PC-3 (cell line): ENCODE data around the gene SLC47A2. TPM values are rescaled to one million over a fixed set of nuclear protein-coding genes. Genes with fewer than 3 reads are reported as not detected.

Experiments
- ATAC-seq: fragments of 200-7000 bp; cut with Tn5 transposase; 2 replicates; pipeline ENCODE4 v1.9.1; 2020; ENCODE audit warnings: mild to moderate bottlenecking, moderate library complexity
- BruUV-seq: library from RNA; stranded (reverse); fragments of 400-500 nt; replicated peaks from 2 replicates; lab custom pipeline; 2021; lab: Mats Ljungman, UMichigan
- CTCF ChIA-PET: fragments of 300-600 bp; sonication (Branson Sonifier 250); formaldehyde crosslinking; loops from one replicate; lab custom pipeline; 2022; ENCODE audit warnings: antibody characterized with exemption; lab: Charles Lee
- POLR2A ChIA-PET: fragments of 300-600 bp; sonication (Branson Sonifier 250); formaldehyde crosslinking; loops from one replicate; lab custom pipeline; 2022; ENCODE audit warnings: antibody characterized with exemption; ENCODE audit not compliant: unreplicated experiment; lab: Charles Lee
- DNase-seq: peaks from one replicate; pipeline ENCODE4 v3.0.0-alpha.2; 2015
- H2AFZ ChIP-seq: fragments of 300-600 bp; sonication (generic); 2 replicates; pipeline ENCODE4 v1.6.0; 2016; ENCODE audit warnings: antibody characterized with exemption, low read length
- H3F3A ChIP-seq: fragments of 300-600 bp; sonication (generic); one replicate; pipeline ENCODE4 v1.6.0; 2017; ENCODE audit warnings: antibody characterized with exemption, low read length, control low read depth, mild to moderate bottlenecking; ENCODE audit not compliant: unreplicated experiment
- H3K27ac ChIP-seq: fragments of 300-600 bp; sonication (generic); 2 replicates; pipeline ENCODE4 v1.5.1; 2016; ENCODE audit warnings: mild to moderate bottlenecking, low read length
- H3K27me3 ChIP-seq: fragments of 300-600 bp; sonication (generic); 2 replicates; pipeline ENCODE4 v1.6.1; 2016; ENCODE audit warnings: low read length, mixed read lengths
- H3K36me3 ChIP-seq: fragments of 300-600 bp; sonication (generic); 2 replicates; pipeline ENCODE4 v1.6.1; 2016; ENCODE audit warnings: low read depth, mixed run types, low read length, mixed read lengths
- H3K4me1 ChIP-seq: fragments of 300-600 bp; sonication (generic); 2 replicates; pipeline ENCODE4 v1.5.1; 2016; ENCODE audit warnings: low read length; ENCODE audit not compliant: insufficient read depth
- H3K4me2 ChIP-seq: fragments of 300-600 bp; sonication (generic); 2 replicates; pipeline ENCODE4 v1.6.0; 2016; ENCODE audit warnings: low read length
- H3K4me3 ChIP-seq: fragments of 300-600 bp; sonication (generic); 2 replicates; pipeline ENCODE4 v1.5.1; 2016; ENCODE audit warnings: mild to moderate bottlenecking, low read length, mixed read lengths
- H3K79me2 ChIP-seq: fragments of 300-600 bp; sonication (generic); 2 replicates; pipeline ENCODE4 v1.6.1; 2017; ENCODE audit warnings: low read length, mixed read lengths
- H3K9ac ChIP-seq: fragments of 300-600 bp; sonication (generic); 2 replicates; pipeline ENCODE4 v1.6.0; 2016; ENCODE audit warnings: mild to moderate bottlenecking, low read length
- H3K9me2 ChIP-seq: fragments of 300-600 bp; sonication (generic); replicated peaks from 2 replicates; pipeline ENCODE4 v1.6.1; 2016; ENCODE audit warnings: mixed run types, low read length, mixed read lengths
- H3K9me3 ChIP-seq: fragments of 300-600 bp; sonication (generic); 2 replicates; pipeline ENCODE4 v1.6.1; 2016; ENCODE audit warnings: low read length, mixed read lengths
- H4K20me1 ChIP-seq: fragments of 300-600 bp; sonication (generic); 2 replicates; pipeline ENCODE4 v1.6.1; 2016; ENCODE audit warnings: low read length, mixed read lengths
- EZH2 ChIP-seq: fragments of 300-600 bp; sonication (generic); IDR thresholded peaks from one replicate; pipeline ENCODE4 v1.6.1; 2017; ENCODE audit warnings: antibody characterized with exemption, mild to moderate bottlenecking, low read length; ENCODE audit not compliant: unreplicated experiment
- EZH2phosphoT487 ChIP-seq: fragments of 300-600 bp; sonication (generic); IDR thresholded peaks from 2 replicates; pipeline ENCODE4 v1.6.1; 2018; ENCODE audit warnings: mild to moderate bottlenecking, antibody characterized with exemption, low read length, borderline replicate concordance
- intact Hi-C: fragments of 100-400 bp; cut with micrococcal nuclease; formaldehyde crosslinking; loops from 2 replicates; pipeline ENCODE4 v1.9.0; 2023
- total RNA-seq: library from RNA; depleted of rRNA; stranded (reverse); fragments of >200 nt; gene quantifications from 2 replicates; pipeline ENCODE4 v1.2.3, GENCODE V29; 2014
- TF ChIP-seq, protein P1 (sequence below): fragments of 300-600 bp; sonication (generic); conservative IDR thresholded peaks from 2 replicates; pipeline ENCODE4 v1.5.1; 2017; ENCODE audit warnings: antibody characterized with exemption, low read depth, mild to moderate bottlenecking, low read length

SLC47A2 gene
- total RNA-seq, 1 experiment from 2014 or later: not detected

DNA sequence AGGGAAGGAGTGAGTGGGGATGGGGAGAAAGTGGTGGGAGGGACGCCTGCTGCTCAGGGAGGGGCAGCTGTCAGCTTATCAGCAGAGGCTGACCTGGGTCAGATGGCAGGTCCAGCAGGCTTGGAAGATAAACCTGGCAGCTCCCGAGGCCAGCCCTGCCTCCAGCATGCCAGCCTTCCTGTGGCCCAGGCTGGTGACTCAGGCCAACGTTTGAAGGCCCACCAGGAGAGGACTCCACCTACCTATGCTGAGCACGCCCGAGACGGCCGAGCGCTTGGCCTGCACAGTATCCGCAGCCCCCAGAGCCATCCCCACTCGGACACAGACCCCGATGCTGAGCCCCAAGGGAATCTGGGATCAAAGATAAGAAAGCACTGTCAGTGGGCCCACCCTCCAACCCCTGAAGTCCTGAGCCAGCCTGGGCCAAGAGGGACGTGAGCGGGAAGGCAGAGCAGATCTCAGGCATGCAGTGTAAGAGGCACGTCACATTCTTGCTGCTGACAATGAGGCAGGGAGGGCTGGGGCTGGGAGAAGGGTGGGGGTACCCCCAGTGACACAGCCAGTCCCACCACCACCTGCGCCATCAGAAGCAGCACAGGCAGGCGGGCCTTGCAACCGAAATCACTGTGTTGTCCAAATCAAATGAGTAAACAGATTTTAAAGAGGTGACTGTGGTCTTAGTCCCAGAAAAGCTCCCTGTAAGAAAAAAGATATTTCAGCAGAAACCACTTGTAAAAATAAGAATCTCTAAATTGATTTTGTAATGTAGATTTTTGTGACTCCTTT, 12.4 kb downstream of the SLC47A2 start:
- POLR2A ChIA-PET: no interaction called here

GRCh38 chr17:19703106-19703827, 13.1 kb downstream of the SLC47A2 start:
- POLR2A ChIA-PET: no interaction called here
- Histone ChIP-seq H3K36me3 (no peaks in the 10 kb centered on the region), H3K4me2 (no peak overlapping the region), H4K20me1 (no peaks in the 10 kb centered on the region), H2AFZ (no peak overlapping the region), H3F3A (no peaks in the 10 kb centered on the region), H3K9me2 (no peaks in the 10 kb centered on the region), H3K79me2 (no peaks in the 10 kb centered on the region), H3K4me1 (no peaks in the 10 kb centered on the region), H3K9ac (no peak overlapping the region), H3K4me3 (no peak overlapping the region), H3K27me3 (no peaks in the 10 kb centered on the region), H3K27ac (no peak overlapping the region), H3K9me3 (no peaks in the 10 kb centered on the region)
- TF ChIP-seq EZH2 (no peak), EZH2phosphoT487 (no peak)
- TF ChIP-seq, protein P1, sequence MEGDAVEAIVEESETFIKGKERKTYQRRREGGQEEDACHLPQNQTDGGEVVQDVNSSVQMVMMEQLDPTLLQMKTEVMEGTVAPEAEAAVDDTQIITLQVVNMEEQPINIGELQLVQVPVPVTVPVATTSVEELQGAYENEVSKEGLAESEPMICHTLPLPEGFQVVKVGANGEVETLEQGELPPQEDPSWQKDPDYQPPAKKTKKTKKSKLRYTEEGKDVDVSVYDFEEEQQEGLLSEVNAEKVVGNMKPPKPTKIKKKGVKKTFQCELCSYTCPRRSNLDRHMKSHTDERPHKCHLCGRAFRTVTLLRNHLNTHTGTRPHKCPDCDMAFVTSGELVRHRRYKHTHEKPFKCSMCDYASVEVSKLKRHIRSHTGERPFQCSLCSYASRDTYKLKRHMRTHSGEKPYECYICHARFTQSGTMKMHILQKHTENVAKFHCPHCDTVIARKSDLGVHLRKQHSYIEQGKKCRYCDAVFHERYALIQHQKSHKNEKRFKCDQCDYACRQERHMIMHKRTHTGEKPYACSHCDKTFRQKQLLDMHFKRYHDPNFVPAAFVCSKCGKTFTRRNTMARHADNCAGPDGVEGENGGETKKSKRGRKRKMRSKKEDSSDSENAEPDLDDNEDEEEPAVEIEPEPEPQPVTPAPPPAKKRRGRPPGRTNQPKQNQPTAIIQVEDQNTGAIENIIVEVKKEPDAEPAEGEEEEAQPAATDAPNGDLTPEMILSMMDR: no peak
- ATAC-seq (no peak), DNase-seq (no peak)
- CTCF ChIA-PET: no interaction called here
- intact Hi-C loops: no loop called here
- BruUV-seq: no TSS peak

More for the DNA sequence above, 12.4 kb downstream of the SLC47A2 start:
- no peak overlapping the region for H2AFZ ChIP-seq
- H3K4me3 ChIP-seq: no peak overlapping the region
- H3K4me2 ChIP-seq: no peak overlapping the region
- intact Hi-C loops: no loop called here
- H3F3A ChIP-seq: no peaks in the 10 kb centered on the region
- no peaks in the 10 kb centered on the region for H4K20me1 ChIP-seq
- H3K4me1 ChIP-seq: no peaks in the 10 kb centered on the region
- no peaks in the 10 kb centered on the region for H3K9me2 ChIP-seq
- BruUV-seq: no TSS peak
- DNase-seq (no peak), ATAC-seq (no peak)
- no peak overlapping the region for H3K9ac ChIP-seq
- H3K79me2 ChIP-seq: no peaks in the 10 kb centered on the region
- no peaks in the 10 kb centered on the region for H3K27me3 ChIP-seq
- no peak overlapping the region for H3K27ac ChIP-seq
- CTCF ChIA-PET: no interaction called here
- no peaks in the 10 kb centered on the region for H3K36me3 ChIP-seq
- H3K9me3 ChIP-seq: no peaks in the 10 kb centered on the region
- TF ChIP-seq EZH2 (no peak), EZH2phosphoT487 (no peak)
- TF ChIP-seq, protein P1: no peak

GRCh38 chr17:19702217-19702641, 14.2 kb downstream of the SLC47A2 start:
- H3K9ac ChIP-seq: no peak overlapping the region
- H3K9me2 ChIP-seq: no peaks in the 10 kb centered on the region
- no peaks in the 10 kb centered on the region for H4K20me1 ChIP-seq
- H3K27ac ChIP-seq: no peak overlapping the region
- no peak overlapping the region for H3K4me2 ChIP-seq
- no peaks in the 10 kb centered on the region for H3K79me2 ChIP-seq
- CTCF ChIA-PET: no interaction called here
- no peaks in the 10 kb centered on the region for H3K9me3 ChIP-seq
- TF ChIP-seq, protein P1: no peak
- TF ChIP-seq EZH2: no peak
- TF ChIP-seq EZH2phosphoT487: no peak
- DNase-seq: no peak
- no peaks in the 10 kb centered on the region for H3F3A ChIP-seq
- H3K36me3 ChIP-seq: no peaks in the 10 kb centered on the region
- intact Hi-C loops: no loop called here
- no peak overlapping the region for H2AFZ ChIP-seq
- H3K4me1 ChIP-seq: no peaks in the 10 kb centered on the region
- no TSS peak for BruUV-seq
- POLR2A ChIA-PET: no interaction called here
- no peak overlapping the region for H3K4me3 ChIP-seq
- ATAC-seq: no peak
- H3K27me3 ChIP-seq: no peaks in the 10 kb centered on the region
